Measurements from ENCODE around the gene SLC29A1.
"Not testable (repeated sequence)": the region's sequence is repeated elsewhere in the genome, so short reads cannot be mapped to it uniquely, and the experiment has no call there.

SLC29A1 gene

GRCh38 chr6:44224029-44224964 lies 902 bp downstream of the SLC29A1 start:
- no peak for DNase-seq

GRCh38 chr6:44224965-44225305 lies 1.5 kb downstream of the SLC29A1 start:
- DNase-seq = no peak

GRCh38 chr6:44225579-44226325 lies 2.4 kb downstream of the SLC29A1 start:
- DNase-seq = no peak

GRCh38 chr6:44226368-44227147 lies 3.2 kb downstream of the SLC29A1 start:
- DNase-seq = no peak

GRCh38 chr6:44227148-44227793 lies 3.9 kb downstream of the SLC29A1 start:
- no peak for DNase-seq

GRCh38 chr6:44228031-44228430 lies 4.6 kb downstream of the SLC29A1 start:
- no peak for DNase-seq

- DNase-seq = no peak
Observed at GRCh38 chr6:44228433-44228832, 5.0 kb downstream of the SLC29A1 start.

- no peak for DNase-seq
Observed at GRCh38 chr6:44228836-44229235, 5.4 kb downstream of the SLC29A1 start.

- DNase-seq = no peak
Observed at GRCh38 chr6:44229376-44230033, 6.1 kb downstream of the SLC29A1 start.

GRCh38 chr6:44230034-44230675 lies 6.8 kb downstream of the SLC29A1 start:
- DNase-seq = no peak

GRCh38 chr6:44231426-44231825 lies 8.0 kb downstream of the SLC29A1 start:
- DNase-seq = not testable (repeated sequence)

GRCh38 chr6:44232676-44233566 lies 9.5 kb downstream of the SLC29A1 start:
- DNase-seq = no peak

GRCh38 chr6:44233567-44234100 lies 10.2 kb downstream of the SLC29A1 start:
- DNase-seq = no peak

- DNase-seq = no peak
Observed at GRCh38 chr6:44234101-44235025, 11.0 kb downstream of the SLC29A1 start.

GRCh38 chr6:44235269-44235668 lies 11.9 kb downstream of the SLC29A1 start:
- DNase-seq = no peak

- DNase-seq = no peak
Observed at GRCh38 chr6:44235891-44236516, 12.6 kb downstream of the SLC29A1 start.

- DNase-seq = peak; percentile 43
Observed at GRCh38 chr6:44237021-44237812, 13.8 kb downstream of the SLC29A1 start.

Measured in central memory CD4-positive, alpha-beta T cell (primary cell).